HG03439 (cell line): ENCODE measurements around the gene HOXA13.

ENCODE experiments used
- ATAC-seq: cut with Tn5 transposase; IDR thresholded peaks from one replicate; pipeline ENCODE4 v1.9.1; 2021; ENCODE audit warnings: mild to moderate bottlenecking, moderate library complexity; ENCODE audit not compliant: unreplicated experiment

Gene HOXA13

GRCh38 chr7:27193335-27194001 is 6.4 kb downstream of the HOXA13 start:
- ATAC-seq: no peak

GRCh38 chr7:27192546-27193334 is 7.2 kb downstream of the HOXA13 start:
- no peak for ATAC-seq

GRCh38 chr7:27191833-27192545 is 7.9 kb downstream of the HOXA13 start:
- ATAC-seq: no peak

GRCh38 chr7:27191161-27191731 is 8.6 kb downstream of the HOXA13 start:
- ATAC-seq: no peak

- no peak for ATAC-seq
These were observed 9.7 kb downstream of the HOXA13 start for GRCh38 chr7:27189997-27190748.

GRCh38 chr7:27189295-27189996 is 10.4 kb downstream of the HOXA13 start:
- ATAC-seq: no peak

GRCh38 chr7:27188386-27189294 is 11.3 kb downstream of the HOXA13 start:
- no peak for ATAC-seq

- ATAC-seq: no peak
These were observed 12.2 kb downstream of the HOXA13 start for GRCh38 chr7:27187475-27188385.

- ATAC-seq: no peak
These were observed 13.0 kb downstream of the HOXA13 start for GRCh38 chr7:27186668-27187474.

GRCh38 chr7:27185854-27186667 is 13.8 kb downstream of the HOXA13 start:
- no peak for ATAC-seq

GRCh38 chr7:27185013-27185853 is 14.7 kb downstream of the HOXA13 start, which contains the start of gene HOXA11:
HOXA11 (minus strand) TSS chr7:27185232; CDS start chr7:27185144, 88 bp downstream.
- no peak for ATAC-seq

GRCh38 chr7:27184337-27185012 is 15.4 kb downstream of the HOXA13 start:
- ATAC-seq: no peak

- ATAC-seq: no peak
These were observed 16.1 kb downstream of the HOXA13 start for GRCh38 chr7:27183682-27184336.
